ENCODE data around the gene SBK2. TPM values are rescaled to one million over a fixed set of nuclear protein-coding genes. Genes with fewer than 3 reads are reported as not detected.

The SBK2 gene
- total RNA-seq, 3 donors from 2014 or later (not counting 1 experiment from before 2014, with no cell fraction given): not detected

DNA sequence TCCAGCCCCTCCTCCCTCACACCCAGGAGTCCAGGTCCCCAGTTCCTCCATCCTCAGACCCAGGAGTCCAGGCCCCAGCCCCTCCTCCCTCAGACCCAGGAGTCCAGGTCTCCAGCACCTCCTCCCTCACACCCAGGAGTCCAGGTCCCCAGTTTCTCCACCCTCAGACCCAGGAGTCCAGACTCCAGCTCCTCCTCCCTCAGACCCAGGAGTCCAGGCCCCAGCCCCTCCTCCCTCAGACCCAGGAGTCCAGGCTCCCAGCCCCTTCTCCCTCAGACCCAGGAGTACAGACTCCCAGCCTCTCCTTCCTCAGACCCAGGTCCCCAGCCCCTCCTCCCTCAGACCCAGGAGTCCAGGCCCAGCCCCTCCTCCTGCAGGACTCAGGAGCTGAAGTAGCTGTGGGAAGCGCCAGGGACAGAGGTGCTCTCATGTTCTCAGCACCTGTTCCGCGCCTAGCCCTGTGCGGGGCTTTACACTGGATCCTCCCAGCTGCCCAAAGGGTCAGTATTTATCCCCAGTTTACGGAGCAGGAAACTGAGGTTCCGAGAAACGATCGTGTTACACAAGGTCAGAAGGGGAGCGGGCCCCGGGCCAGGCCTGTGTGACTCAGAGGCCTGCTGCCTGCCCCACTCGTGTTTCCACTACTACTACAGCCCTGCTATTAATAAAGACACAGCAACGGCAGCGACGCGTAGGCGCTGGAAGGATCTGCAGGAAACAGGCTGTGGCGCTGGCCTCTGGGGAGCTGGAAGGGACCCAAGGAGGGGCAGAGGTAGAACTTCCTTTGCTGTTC, 10.1 kb upstream of the SBK2 start:
- Histone ChIP-seq H3K27ac (ENCODE audit: low read length) (no peak overlapping the region), H3K27me3 (ENCODE audit: control insufficient read depth, insufficient read depth, low read length) (peaks cover 4% of the 10 kb centered on the region), H3K4me3 (ENCODE audit: low read length) (no peak overlapping the region), H3K36me3 (ENCODE audit: control insufficient read depth, insufficient read depth, low read length) (no peaks in the 10 kb centered on the region), H3K9me3 (ENCODE audit: control insufficient read depth, insufficient read depth, low read length) (no peaks in the 10 kb centered on the region), H3K4me1 (ENCODE audit: control insufficient read depth, insufficient read depth, low read length) (no peaks in the 10 kb centered on the region)
- no peaks in the 10 kb centered on the region for H3K9me3 Mint-ChIP-seq
- no peak for DNase-seq
- WGBS (ENCODE audit: insufficient coverage): 22% methylated on average over 17 of the region's 17 CpGs
- no peak for TF ChIP-seq CTCF (IDR thresholded peaks at IDR 0.05)
- no peaks in the 10 kb centered on the region for H3K36me3 Mint-ChIP-seq
- H3K27ac Mint-ChIP-seq: no peak overlapping the region
- peaks cover 0 to 27% of the 10 kb centered on the region in 2 donors for H3K27me3 Mint-ChIP-seq (ENCODE audit: low read depth in 2 of 2)
- intact Hi-C loops (cut with micrococcal nuclease): no loop called here
- no peak for ATAC-seq
- H3K4me1 Mint-ChIP-seq: no peaks in the 10 kb centered on the region
- H3K4me3 Mint-ChIP-seq: no peak overlapping the region

- DNase-seq (no peak), ATAC-seq (no peak)
- Mint-ChIP-seq H3K9me3 (no peaks in the 10 kb centered on the region), H3K27ac (no peak overlapping the region), H3K36me3 (no peaks in the 10 kb centered on the region), H3K4me1 (no peaks in the 10 kb centered on the region), H3K27me3 (ENCODE audit: low read depth in 2 of 2) (peaks cover 0 to 27% of the 10 kb centered on the region in 2 donors), H3K4me3 (no peak overlapping the region)
- H3K36me3 ChIP-seq (ENCODE audit: control insufficient read depth, insufficient read depth, low read length): no peaks in the 10 kb centered on the region
- no peak for TF ChIP-seq CTCF (IDR thresholded peaks at IDR 0.05)
- H3K4me1 ChIP-seq (ENCODE audit: control insufficient read depth, insufficient read depth, low read length): no peaks in the 10 kb centered on the region
- 81% methylated on average over 11 of the region's 11 CpGs for WGBS (ENCODE audit: insufficient coverage)
- H3K27me3 ChIP-seq (ENCODE audit: control insufficient read depth, insufficient read depth, low read length): peaks cover 4% of the 10 kb centered on the region
- intact Hi-C loops (cut with micrococcal nuclease): no loop called here
- H3K27ac ChIP-seq (ENCODE audit: low read length): no peak overlapping the region
- no peak overlapping the region for H3K4me3 ChIP-seq (ENCODE audit: low read length)
- H3K9me3 ChIP-seq (ENCODE audit: control insufficient read depth, insufficient read depth, low read length): no peaks in the 10 kb centered on the region
Measured at GRCh38 chr19:55546011-55546410, 9.1 kb upstream of the SBK2 start.

DNA sequence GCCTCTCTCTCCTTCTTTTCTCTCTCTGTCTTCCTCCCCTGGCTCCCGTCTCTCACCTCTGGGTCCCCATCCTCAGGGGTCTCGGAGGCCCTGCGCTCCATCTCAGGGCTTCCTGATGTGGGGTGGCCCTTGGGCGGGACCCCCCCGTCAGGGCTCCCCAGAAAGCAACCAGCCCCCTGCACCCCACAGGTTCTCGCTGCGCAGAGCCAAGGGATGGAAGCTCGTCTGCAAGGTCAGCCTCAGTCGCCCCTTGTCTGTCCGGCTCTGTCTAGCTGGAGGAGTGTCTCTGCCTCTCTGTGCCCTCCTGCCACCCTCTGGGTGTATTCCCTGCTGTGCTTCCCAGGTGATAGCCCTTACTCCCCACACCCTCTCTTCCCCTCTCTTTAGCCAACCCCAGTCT, 8.5 kb upstream of the SBK2 start, which contains the start of gene SBK3:
Gene SBK3 (minus strand): TSS at position 101 of the 400 bp plus-strand sequence. CDS start 0 bp downstream, at position 101.
- ATAC-seq (no peak), DNase-seq (no peak)
- no peak within 1 kb of the TSS for H3K27ac Mint-ChIP-seq
- 95% methylated on average over 10 of the region's 10 CpGs for WGBS (ENCODE audit: insufficient coverage)
- Histone ChIP-seq H3K9me3 (ENCODE audit: control insufficient read depth, insufficient read depth, low read length) (no peaks in the 10 kb centered on the region), H3K4me1 (ENCODE audit: control insufficient read depth, insufficient read depth, low read length) (no peaks in the 10 kb centered on the region), H3K36me3 (ENCODE audit: control insufficient read depth, insufficient read depth, low read length) (no peaks in the 10 kb centered on the region), H3K27me3 (ENCODE audit: control insufficient read depth, insufficient read depth, low read length) (peaks cover 4% of the 10 kb centered on the region), H3K27ac (ENCODE audit: low read length) (no peak within 1 kb of the TSS), H3K4me3 (ENCODE audit: low read length) (no peak within 1 kb of the TSS)
- H3K4me3 Mint-ChIP-seq: no peak within 1 kb of the TSS
- no peak for TF ChIP-seq CTCF (IDR thresholded peaks at IDR 0.05)
- H3K36me3 Mint-ChIP-seq: no peaks in the 10 kb centered on the region
- no peaks in the 10 kb centered on the region for H3K9me3 Mint-ChIP-seq
- intact Hi-C loops (cut with micrococcal nuclease): no loop called here
- H3K27me3 Mint-ChIP-seq (ENCODE audit: low read depth in 2 of 2): peaks cover 0 to 27% of the 10 kb centered on the region in 2 donors
- no peaks in the 10 kb centered on the region for H3K4me1 Mint-ChIP-seq
